HG02588 (cell line): ENCODE measurements around the gene ZNF595.
"Not testable (repeated sequence)": the region's sequence is repeated elsewhere in the genome, so short reads cannot be mapped to it uniquely, and the experiment has no call there.

Experiments used
- ATAC-seq: cut with Tn5 transposase; IDR thresholded peaks from one replicate; pipeline ENCODE4 v1.9.1; 2021; ENCODE audit warnings: mild to moderate bottlenecking, moderate library complexity; ENCODE audit not compliant: unreplicated experiment

ZNF595 gene

DNA sequence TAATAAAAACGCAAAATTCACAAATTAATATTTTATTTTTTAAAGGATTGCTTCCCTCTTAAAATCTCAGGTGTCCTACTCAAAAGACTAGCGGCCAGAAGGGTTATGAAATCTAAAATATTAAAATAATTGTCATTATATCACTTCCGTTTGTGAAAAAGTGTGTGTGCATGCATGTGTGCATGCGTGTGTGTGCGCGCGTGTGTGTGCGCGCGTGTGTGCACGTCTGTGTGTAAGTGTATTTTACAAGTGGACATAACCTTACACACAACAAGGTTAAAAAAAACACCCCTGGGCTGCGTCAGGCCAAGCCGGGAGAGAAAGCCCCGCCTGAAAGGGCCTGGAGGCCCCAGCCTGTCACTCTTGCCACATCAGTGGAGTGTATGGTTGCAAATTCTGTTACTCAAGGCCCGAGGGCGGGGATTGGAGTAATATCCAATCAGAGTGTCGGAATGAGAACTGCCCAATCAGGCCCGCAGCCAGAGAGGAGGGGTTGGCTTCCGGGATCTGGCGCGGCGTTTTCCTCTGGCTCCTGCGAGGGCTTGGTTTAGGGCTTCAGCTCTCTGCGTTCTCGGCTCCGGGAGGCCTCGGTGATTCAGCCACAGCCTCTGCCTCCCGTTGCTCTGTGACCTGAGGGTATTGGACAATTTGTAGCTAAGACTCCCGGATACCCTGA lies at the start of gene ZNF595:
TSS of gene ZNF595 (plus strand) at position 518 of the 676 bp plus-strand sequence. CDS start 168 bp downstream, outside the sequence.
- ATAC-seq = not testable (repeated sequence)

DNA sequence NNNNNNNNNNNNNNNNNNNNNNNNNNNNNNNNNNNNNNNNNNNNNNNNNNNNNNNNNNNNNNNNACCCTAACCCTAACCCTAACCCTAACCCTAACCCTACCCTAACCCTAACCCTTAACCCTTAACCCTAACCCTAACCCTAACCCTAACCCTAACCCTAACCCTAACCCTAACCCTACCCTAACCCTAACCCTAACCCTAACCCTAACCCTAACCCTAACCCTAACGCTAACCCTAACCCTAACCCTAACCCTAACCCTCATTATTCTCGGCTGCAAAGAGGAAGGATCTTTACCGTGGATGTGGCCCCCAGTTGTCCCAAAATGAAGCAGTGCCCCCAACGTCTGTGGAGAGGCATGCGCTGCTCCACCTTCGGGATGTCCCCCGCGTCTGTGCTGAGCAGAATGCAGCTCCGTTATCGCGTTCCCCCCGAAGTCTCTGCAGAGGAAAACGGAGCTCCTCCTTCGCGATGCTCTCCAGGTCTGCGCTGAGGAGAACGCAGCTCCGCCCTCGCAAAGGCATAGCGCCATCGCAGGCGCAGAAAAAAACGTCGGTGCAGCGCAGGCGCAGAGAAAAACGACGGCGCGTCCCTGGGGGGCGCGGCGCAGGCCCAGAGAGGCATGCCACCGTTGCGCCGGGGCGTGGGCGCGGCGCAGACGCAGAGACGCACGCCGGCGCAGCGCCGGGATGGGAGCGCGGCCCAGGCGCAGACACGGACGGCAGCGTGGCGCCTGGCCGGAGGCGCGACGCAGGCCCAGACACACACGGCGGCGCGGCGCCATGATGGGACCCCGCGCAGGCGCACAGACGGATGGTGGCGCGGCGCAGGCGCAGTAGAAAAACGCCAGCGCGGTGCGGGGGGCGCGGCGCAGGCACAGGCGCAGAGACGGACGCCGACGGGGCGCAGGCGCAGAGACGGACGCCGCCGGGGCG lies 42.9 kb upstream of the ZNF595 start:
- ATAC-seq = not testable (repeated sequence)

DNA sequence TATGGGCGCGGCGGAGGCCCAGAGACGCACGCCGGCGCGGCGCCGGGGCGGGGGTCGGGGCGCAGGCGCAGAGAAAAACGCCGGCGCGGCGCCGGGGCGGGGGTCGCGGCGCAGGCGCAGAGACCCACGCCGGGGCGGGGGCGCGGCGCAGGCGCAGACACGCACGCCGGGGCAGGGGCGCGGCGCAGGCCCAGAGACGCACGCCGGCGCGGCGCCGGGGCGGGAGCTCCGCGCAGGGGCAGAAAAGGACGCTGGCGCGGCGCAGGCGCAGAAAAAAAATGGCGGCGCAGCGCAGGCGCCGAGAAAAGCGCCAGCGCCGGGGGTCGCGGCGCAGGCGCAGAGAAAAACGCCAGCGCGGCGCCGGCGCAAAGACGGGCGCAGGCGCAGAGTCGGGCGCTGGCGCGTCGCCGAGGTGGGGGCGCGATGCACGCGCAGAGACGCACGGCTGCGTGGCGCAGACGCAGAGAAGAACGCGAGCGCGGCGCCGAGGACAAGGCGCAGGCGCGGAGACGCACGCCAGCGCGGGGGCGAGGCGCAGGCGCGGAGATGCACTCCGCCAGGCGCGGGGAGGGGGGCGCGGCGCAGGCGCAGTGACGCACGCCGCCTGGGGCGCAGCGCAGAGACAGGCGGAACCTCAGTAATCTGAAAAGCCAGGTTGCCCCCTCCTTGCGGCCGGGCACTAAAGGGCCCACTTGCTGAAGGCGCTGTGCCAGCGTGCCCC lies 41.9 kb upstream of the ZNF595 start:
- not testable (repeated sequence) for ATAC-seq

DNA sequence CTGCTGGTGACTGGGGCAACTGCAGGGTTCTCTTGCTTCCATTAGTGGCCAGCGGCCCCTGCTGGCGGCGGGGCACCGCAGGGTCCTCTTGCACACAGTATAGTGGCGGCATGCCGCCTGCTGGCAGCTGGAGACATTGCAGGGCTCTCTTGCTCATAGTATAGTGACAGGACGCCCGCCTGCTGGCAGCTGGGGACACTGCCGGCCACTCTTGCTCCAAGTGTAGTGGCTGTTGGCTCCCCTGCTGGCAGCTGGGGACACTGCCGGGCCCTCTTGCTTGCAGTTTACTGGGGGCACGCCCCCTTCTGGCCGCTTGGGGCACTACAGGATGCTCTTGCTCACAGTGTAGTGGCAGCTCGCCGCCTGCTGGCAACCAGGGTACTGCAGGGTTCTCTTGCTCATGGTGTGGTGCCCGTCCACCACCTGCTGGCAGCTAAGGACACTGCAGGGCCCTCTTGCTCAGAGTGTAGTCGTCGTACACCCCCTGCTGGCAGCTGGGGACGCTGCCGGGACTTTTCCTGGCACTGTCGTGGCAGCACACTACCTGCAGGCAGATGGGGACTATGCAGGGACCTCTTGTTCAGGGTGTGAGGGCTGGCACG lies 41.2 kb upstream of the ZNF595 start:
- ATAC-seq = not testable (repeated sequence)

DNA sequence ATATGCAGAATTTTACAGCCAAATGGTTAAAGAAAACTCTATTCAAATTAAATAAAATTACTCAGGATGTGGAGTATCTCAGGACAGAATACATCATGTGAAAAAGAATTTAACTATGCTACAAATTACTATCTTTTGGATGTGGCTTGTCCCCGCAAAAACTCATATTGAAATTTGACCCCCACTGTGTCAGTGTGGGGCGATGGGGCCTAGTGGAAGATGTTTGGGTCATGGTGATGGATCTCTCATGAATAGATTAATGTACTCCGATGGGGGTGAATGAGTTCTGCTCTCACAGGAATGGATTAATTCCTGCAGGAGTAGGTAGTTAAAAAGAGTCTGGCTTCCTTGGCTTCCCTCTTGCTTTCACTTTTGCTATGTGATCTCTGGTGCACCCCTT lies 35.0 kb upstream of the ZNF595 start:
- not testable (repeated sequence) for ATAC-seq

DNA sequence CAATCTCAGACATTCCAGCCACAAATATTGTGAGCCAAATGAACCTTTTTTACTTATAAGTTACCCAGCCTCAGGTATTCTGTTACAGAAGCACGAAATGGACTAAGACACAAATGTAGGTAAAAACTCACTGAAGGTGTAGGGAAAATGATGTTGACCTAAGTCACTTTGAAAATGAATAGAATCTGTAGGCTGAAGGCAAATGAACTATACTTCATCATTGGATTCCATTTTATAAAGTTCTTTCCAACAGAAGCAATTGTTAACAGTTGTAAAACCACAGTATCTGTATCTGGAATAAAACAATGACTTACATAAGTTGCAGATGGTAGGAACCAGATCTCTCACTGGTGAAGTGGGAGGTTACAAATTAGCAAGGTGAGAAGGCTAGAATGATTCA lies 34.5 kb upstream of the ZNF595 start:
- ATAC-seq = not testable (repeated sequence)

DNA sequence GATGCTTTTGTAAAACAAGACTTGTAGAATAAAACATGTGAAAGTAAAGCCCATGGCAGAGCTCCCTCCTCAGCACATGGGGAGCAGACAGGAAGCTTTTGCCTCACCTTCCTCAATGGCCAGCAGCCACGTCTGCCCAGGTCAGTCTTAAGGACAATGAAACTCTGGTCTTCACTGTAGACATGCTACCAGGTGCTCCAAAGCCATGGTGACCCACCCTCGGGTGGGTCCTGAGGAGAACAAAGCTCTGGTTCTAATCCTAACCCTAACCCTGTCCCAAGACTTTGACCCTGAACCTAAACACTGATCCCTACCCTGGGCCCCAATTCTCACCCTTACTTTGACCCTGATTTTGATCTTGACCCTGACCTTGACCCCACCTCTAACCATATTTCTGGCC lies 30.2 kb upstream of the ZNF595 start:
- ATAC-seq = not testable (repeated sequence)

DNA sequence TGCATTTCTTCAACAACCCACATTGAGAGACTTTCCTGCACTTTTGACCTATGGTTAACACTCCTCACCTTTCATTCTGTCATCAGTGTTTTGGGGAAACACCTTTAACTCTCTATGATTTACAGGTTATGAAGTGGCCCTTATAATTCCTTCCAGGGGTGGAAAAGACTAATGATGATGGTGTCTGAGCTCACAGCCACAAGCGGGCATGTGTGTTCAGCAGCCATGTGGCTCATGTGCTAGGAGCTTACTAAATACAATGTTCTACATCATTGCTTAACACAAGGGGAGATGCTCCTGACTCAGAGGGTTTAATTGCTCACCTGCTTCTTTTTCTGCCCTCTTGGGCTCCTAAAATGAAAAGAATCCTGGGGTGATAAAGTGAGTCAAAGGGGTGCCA lies 28.8 kb upstream of the ZNF595 start:
- ATAC-seq = not testable (repeated sequence)

DNA sequence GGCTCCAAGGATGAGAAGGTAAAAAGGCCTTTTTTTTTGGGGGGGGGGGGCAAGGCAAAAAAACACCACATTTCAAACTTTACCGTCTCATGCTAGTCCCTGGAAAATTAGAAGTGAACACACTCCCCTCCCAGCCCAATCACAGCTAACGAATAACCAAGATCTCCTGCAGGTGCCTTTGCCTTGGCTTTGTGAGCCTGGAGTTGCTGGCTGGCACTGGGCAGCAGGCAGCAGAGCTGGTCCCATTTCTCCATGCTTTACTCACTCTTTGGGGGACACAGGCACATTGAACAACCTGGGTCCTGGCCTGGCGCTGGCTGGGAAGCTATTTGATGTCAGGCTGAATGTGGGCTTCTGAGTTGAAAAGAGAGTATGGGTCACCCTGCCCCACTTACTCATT lies 25.6 kb upstream of the ZNF595 start:
- ATAC-seq = not testable (repeated sequence)

DNA sequence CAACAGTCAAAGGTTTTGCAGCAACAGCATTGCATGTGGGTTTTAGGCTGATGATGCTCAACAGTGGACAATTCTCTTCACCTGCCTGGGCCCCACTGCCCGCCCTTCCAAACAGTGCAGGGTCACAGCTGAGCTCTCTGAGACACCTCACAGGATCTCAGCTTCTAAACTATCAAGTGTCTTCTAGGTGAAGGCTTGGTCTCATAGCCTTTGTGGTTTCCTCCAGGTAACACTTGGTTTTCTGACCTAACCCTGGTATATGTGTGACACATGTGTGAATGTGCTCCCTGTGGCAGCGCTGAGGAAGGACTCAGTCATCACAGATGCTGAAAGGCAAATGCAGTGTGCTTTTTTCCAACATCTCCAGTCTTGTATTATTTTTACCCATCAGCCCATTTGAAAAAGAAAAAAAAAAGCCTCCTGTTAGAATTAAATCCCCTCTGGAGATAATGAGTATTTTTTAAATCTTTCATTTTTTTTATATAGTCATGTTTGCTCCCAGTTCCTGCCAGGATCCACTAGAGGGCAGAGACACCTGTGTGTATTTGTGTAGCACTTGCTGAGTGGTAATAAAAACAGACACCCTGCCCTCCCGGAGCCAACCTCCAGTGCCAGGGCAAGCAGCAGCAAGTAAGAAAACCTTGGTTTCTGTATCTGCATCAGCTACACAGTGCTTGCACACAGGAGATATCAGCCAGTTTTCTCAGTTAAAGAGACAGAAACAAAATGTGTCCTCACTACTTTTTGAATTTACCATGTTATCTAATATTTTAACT lies 24.2 kb upstream of the ZNF595 start:
- not testable (repeated sequence) for ATAC-seq

DNA sequence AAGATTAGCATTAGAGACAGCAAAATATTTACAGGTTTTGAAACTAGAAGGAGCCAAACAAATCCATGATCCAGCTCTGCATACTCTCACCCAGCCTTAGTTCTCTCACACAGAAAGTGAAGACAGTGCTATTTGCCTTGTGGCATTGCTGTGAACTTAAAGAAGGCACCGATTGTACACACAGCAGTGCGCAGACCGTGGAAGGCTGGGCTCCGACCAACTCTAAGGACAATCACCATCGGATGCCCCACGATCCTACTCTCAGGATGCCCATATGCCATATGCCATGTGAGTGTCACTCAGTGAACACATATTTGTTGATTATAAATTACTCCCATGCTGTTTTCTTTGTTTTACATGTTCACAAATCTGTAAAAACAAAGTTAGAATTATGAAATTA lies 19.8 kb upstream of the ZNF595 start:
- not testable (repeated sequence) for ATAC-seq

DNA sequence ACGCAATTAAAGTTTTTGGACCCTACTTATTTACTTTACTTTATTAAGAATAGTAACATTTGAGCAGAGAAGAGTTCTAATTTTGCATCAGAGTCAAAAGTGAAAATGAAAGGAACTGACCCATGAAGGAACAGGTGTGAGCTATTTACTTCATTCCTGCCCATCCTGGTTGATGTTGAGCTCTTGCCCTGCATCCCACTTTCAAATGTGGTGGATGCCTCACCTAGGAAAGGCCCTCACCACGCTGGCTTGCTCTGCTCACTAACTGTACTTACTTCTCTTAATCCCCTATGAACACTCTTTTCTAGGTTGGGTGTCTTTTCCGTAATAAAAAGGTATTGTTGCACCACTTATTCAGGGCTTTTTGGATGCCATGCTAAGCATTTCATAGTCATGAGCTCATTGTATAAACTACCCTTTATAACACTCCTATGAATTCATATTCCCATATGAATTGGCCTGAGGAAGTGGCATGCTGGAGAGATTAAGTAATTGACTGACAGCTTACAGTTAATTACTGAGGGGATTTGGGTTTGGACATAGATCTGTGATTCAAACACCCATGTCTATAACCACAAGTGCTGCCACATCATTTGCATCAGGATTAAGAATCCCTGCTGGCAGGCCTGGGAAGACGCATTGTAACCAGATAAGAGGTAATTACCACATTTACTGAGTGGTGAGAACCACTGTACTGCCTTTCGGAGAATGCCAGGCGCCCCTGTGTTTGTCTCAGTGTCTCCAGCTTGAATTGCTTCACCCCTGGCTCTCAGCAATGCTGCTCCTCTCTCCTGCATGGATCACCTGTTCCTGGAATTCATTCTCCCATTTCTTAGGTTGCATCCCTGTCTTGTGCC lies 16.3 kb upstream of the ZNF595 start:
- ATAC-seq = not testable (repeated sequence)

DNA sequence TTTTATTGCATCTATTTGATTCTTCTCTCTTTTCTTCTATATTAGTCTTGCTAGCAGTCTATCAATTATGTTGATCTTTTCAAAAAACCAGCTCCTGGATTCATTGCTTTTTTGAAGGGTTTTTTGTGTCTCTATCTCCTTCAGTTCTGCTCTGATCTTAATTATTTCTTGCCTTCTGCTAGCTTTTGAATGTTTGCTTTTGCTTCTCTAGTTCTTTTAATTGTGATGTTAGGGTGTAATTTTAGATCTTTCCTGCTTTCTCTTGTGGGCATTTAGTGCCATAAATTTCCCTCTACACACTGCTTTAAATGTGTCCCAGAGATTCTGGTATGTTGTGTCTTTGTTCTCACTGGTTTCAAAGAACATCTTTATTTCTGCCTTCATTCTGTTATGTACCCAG lies 14.9 kb upstream of the ZNF595 start:
- ATAC-seq = not testable (repeated sequence)

DNA sequence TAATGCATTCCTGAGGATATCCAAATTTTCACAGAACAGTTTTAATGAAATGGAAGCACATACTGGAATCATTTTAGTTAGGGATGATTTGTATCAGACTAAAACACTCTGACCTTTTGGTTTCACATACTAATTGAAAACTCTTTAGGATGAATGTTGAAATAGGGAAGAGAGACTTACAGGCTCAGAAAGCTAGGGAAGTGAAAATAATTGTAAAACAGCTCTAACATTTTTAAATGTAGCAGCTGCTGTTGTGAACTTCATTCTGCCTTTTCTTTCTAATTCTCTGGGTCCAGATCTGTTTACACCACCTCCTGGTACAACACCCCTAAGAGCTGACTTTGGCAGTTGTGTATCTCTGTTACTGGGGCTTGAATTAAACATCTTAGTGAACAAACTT lies 9.7 kb upstream of the ZNF595 start:
- ATAC-seq = not testable (repeated sequence)

DNA sequence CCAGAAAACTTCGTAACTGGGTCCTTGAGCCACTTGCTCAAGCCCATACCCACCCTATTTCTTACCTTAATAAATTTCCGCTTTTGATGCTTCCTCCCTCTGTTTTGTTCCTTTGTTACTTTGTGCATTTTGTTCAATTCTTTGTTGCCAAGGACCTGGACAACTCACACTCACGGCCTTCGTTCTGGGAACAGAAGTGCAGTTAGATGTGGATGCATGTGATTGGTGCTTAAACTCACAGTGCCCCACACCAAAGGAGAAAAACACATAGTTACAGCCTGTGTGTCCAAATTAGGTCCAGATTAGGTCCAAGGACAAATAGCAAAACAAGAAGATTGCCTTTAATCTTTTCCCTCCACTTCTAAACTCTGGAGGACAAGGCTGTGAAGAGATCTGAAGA lies 1.9 kb upstream of the ZNF595 start:
- not testable (repeated sequence) for ATAC-seq

DNA sequence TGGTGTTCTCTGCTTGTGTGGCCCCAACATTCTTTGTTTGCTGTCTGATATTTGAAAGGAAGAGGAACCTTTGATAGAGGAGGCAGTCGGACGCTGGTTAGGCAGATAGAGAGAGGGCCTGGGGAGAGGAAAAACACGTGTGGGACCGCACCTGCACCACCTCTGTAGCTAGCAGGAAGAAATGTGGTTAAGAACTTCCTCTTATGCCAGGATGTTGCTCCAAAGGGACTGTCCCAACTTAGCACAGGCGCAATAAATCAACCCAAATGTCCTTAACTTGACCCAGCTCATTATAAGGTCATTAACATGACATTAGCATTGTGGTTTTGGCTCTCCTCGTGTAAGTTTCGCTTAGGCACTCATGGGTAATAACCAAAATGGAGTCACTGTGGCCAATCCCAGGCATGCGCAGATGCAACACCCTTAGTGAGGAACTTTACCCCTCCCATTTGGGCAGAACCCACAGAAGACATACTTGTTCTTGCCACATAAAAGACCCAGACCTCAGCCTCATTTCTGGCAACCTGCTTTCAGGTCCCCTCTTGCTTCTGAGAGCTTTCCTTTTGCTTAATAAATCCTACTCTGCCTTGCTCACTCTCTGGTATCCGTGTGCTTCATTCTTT lies 1.4 kb upstream of the ZNF595 start:
- ATAC-seq = peak; percentile 58

DNA sequence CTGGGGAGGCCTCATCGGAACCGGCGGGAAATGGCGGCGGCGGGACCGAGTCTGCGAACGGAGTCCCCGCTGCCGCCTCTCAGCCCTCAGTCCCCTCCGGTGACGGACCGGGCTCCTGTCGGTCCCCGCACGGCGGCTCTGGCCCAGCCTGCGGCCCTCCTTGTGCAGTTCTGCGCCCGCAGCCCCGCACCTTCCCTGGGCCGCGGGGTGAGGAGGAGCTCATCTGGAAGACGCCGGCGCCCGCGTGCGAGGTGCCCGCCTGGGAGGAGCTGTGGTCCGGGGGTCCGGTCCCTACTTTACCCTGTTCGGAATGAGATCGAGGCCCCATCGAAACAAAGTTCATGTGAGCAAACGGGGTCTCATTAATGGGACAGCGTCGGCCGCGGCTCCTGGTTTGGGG lies 400 bp downstream of the ZNF595 start:
- ATAC-seq = not testable (repeated sequence)

DNA sequence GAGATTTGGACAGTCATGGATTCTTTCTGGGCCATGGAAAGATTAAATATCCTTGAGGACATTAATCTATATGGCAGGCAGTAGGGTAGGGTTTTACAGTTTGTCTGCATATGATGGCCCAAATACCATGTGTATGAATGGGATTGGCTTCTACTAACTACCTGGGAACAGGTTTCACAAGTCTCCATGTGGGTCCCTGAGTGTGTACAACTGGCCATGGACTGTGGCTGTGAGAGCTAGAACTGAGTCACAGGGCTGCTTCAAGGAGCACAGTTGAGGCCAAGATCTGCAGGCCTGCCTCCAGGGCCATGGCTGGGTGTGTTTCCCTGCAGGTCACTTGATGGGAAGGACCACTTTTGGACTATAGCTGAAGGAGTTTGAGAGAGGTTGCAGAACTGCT lies 11.6 kb downstream of the ZNF595 start:
- not testable (repeated sequence) for ATAC-seq

DNA sequence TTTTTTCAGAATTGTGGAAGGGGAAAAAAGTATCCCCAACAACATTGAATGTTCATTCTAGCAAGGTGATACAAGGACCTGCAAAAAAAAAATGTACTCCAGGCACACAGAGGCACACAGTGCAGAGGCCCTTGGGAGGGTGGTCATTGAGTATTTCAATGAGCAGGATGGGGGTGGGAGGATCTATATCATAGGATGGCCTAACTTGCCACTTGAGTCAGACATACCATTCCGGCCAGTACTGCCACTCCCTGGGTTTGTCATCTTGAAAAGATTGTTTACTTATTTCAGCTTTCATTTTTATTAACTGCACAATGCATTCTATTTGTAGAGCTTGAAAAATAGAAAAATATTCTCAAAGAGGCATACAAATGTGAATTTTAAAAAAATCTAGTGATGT lies 18.7 kb downstream of the ZNF595 start:
- no peak for ATAC-seq
